H1 (cell line): ENCODE data around the gene RGS3. TPM values are rescaled to one million over a fixed set of nuclear protein-coding genes. Genes with fewer than 3 reads are reported as not detected.

ENCODE experiments used
- ASH2L ChIP-seq: fragments of 200-600, 300-600 bp; sonication (generic); IDR thresholded peaks from one replicate; pipeline ENCODE4 v1.7.1; 2017; ENCODE audit warnings: low read length
- CEBPB ChIP-seq: IDR thresholded peaks from 2 replicates; pipeline ENCODE4 v1.6.1; 2012; ENCODE audit warnings: low read depth, low read length
- GABPA ChIP-seq: IDR thresholded peaks from 2 replicates; pipeline ENCODE4 v1.6.1; 2011; ENCODE audit warnings: mild to moderate bottlenecking, low read length, moderate library complexity, borderline replicate concordance; ENCODE audit not compliant: insufficient read depth
- GTF2F1 ChIP-seq: IDR thresholded peaks from 2 replicates; pipeline ENCODE4 v1.6.1; 2012; ENCODE audit warnings: low read depth, low read length, improper control_type of control experiment, borderline replicate concordance
- POLR2A ChIP-seq, 2 experiments: IDR thresholded peaks; 1 replicate in 1 of 2; 2 replicates in 1 of 2; pipeline ENCODE4 v1.6.1; 2011; ENCODE audit warnings: low read depth in 2 of 2, low read length in 2 of 2, mild to moderate bottlenecking in 2 of 2; ENCODE audit errors: control extremely low read depth in 1 of 2
- RAD21 ChIP-seq, 2 experiments: IDR thresholded peaks in 1 of 2; conservative IDR thresholded peaks in 1 of 2; 2 replicates each; pipeline ENCODE4 v1.6.1; 2011; ENCODE audit warnings: low read depth in 2 of 2, low read length in 2 of 2, improper control_type of control experiment in 1 of 2, inconsistent platforms in 1 of 2, mild to moderate bottlenecking in 1 of 2, moderate library complexity in 1 of 2
- SIN3A ChIP-seq, 2 experiments: IDR thresholded peaks in 1 of 2; conservative IDR thresholded peaks in 1 of 2; 2 replicates each; pipeline ENCODE4 v1.6.1; 2011 to 2012; ENCODE audit warnings: low read length in 2 of 2, improper control_type of control experiment in 1 of 2, low read depth in 1 of 2, mild to moderate bottlenecking in 1 of 2
- TEAD4 ChIP-seq: IDR thresholded peaks from 2 replicates; pipeline ENCODE4 v1.6.1; 2012; ENCODE audit warnings: low read depth, low read length, inconsistent platforms, mixed read lengths
- YY1 ChIP-seq: IDR thresholded peaks from 2 replicates; pipeline ENCODE4 v1.6.1; 2011; ENCODE audit warnings: low read depth, mild to moderate bottlenecking, low read length
- polyA plus RNA-seq, 7 experiments: library from polyadenylated mRNA; depleted of rRNA in 3 of 7; stranded (reverse) in 5 of 7; unstranded in 2 of 7; fragments of >200 nt in 5 of 7; fragments of 200-250 nt in 2 of 7; gene quantifications; 1 replicate in 5 of 7; 2 replicates in 1 of 7; 4 replicates in 1 of 7; pipeline versions ENCODE4 v1.2.1 to v1.2.3, GENCODE V29; 2011 to 2013; ENCODE audit warnings: missing spikeins in 2 of 7, mixed read lengths in 2 of 7
- total RNA-seq: library from RNA; stranded (reverse); fragmentation: NEBNext Ultra II Directional; extraction: Animal tissue kit (Norgen Biotek cat#: 25700); gene quantifications from 2 replicates; pipeline ENCODE4 v1.2.1, GENCODE V29; 2021
- TF ChIP-seq, protein P1 (sequence below): fragments of 300-600 bp; sonication (generic); IDR thresholded peaks from 2 replicates; pipeline ENCODE4 v1.7.1; 2012; ENCODE audit warnings: low read length, moderate library complexity, mild to moderate bottlenecking, inconsistent platforms; ENCODE audit not compliant: insufficient replicate concordance

The RGS3 gene
- total and polyA plus RNA-seq, 2 of the 8 experiments (the other 6 are each of a cell fraction or from before 2014, with no cell fraction given): 12.6 to 18.2 TPM

DNA sequence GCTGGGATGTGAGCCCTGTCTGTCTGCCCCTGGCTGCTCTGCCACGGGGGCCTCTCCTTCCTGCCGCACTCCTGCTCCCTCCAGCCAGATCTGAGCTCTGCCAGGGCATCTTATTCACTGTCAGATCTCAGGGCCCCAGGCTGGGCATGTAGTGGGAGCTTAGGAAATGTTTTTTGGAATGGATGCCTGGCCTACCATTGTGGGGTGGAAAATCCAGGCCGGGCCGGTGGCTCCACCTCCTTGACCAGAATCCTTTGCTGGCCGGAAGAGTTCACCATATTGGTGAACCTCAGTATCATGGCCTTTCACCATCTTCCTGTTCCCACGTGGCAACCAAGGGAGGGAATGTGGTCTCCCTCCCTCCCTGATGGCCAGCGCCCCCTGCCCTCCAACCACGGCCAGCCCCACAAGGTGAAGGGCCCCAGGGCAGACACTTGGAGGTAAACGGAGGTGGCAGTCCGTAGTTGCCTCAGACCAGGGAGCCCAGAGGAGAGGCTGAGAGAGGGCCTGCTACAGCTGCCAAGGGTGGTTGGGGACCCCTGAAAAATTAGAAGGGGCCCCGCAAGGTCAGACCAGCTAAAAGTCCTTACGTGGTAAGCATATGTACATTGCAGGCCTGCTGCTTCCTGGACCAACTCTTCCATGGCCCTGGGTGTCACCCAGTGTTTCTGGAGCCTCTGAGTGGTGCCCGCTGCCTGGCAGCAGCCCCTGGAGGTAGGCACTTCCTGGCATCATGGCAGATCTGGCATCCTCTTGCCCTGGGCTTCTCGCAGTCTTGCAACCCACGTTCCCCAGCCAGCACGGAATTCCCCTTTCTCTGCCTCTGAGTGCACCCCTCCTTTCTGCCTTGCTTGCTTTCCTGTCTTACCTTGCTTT is 153.3 kb downstream of the RGS3 start (continued):
- no peak for TF ChIP-seq GABPA
- no peak for TF ChIP-seq TEAD4
- no peak for TF ChIP-seq ASH2L
- TF ChIP-seq, protein P1, sequence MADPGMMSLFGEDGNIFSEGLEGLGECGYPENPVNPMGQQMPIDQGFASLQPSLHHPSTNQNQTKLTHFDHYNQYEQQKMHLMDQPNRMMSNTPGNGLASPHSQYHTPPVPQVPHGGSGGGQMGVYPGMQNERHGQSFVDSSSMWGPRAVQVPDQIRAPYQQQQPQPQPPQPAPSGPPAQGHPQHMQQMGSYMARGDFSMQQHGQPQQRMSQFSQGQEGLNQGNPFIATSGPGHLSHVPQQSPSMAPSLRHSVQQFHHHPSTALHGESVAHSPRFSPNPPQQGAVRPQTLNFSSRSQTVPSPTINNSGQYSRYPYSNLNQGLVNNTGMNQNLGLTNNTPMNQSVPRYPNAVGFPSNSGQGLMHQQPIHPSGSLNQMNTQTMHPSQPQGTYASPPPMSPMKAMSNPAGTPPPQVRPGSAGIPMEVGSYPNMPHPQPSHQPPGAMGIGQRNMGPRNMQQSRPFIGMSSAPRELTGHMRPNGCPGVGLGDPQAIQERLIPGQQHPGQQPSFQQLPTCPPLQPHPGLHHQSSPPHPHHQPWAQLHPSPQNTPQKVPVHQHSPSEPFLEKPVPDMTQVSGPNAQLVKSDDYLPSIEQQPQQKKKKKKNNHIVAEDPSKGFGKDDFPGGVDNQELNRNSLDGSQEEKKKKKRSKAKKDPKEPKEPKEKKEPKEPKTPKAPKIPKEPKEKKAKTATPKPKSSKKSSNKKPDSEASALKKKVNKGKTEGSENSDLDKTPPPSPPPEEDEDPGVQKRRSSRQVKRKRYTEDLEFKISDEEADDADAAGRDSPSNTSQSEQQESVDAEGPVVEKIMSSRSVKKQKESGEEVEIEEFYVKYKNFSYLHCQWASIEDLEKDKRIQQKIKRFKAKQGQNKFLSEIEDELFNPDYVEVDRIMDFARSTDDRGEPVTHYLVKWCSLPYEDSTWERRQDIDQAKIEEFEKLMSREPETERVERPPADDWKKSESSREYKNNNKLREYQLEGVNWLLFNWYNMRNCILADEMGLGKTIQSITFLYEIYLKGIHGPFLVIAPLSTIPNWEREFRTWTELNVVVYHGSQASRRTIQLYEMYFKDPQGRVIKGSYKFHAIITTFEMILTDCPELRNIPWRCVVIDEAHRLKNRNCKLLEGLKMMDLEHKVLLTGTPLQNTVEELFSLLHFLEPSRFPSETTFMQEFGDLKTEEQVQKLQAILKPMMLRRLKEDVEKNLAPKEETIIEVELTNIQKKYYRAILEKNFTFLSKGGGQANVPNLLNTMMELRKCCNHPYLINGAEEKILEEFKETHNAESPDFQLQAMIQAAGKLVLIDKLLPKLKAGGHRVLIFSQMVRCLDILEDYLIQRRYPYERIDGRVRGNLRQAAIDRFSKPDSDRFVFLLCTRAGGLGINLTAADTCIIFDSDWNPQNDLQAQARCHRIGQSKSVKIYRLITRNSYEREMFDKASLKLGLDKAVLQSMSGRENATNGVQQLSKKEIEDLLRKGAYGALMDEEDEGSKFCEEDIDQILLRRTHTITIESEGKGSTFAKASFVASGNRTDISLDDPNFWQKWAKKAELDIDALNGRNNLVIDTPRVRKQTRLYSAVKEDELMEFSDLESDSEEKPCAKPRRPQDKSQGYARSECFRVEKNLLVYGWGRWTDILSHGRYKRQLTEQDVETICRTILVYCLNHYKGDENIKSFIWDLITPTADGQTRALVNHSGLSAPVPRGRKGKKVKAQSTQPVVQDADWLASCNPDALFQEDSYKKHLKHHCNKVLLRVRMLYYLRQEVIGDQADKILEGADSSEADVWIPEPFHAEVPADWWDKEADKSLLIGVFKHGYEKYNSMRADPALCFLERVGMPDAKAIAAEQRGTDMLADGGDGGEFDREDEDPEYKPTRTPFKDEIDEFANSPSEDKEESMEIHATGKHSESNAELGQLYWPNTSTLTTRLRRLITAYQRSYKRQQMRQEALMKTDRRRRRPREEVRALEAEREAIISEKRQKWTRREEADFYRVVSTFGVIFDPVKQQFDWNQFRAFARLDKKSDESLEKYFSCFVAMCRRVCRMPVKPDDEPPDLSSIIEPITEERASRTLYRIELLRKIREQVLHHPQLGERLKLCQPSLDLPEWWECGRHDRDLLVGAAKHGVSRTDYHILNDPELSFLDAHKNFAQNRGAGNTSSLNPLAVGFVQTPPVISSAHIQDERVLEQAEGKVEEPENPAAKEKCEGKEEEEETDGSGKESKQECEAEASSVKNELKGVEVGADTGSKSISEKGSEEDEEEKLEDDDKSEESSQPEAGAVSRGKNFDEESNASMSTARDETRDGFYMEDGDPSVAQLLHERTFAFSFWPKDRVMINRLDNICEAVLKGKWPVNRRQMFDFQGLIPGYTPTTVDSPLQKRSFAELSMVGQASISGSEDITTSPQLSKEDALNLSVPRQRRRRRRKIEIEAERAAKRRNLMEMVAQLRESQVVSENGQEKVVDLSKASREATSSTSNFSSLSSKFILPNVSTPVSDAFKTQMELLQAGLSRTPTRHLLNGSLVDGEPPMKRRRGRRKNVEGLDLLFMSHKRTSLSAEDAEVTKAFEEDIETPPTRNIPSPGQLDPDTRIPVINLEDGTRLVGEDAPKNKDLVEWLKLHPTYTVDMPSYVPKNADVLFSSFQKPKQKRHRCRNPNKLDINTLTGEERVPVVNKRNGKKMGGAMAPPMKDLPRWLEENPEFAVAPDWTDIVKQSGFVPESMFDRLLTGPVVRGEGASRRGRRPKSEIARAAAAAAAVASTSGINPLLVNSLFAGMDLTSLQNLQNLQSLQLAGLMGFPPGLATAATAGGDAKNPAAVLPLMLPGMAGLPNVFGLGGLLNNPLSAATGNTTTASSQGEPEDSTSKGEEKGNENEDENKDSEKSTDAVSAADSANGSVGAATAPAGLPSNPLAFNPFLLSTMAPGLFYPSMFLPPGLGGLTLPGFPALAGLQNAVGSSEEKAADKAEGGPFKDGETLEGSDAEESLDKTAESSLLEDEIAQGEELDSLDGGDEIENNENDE: no peak
- TF ChIP-seq CEBPB: no peak
- no peak for TF ChIP-seq POLR2A (IDR thresholded peaks at IDR 0.05; ENCODE audit: control extremely low read depth in 1 of 2, low read depth in 2 of 2, low read length in 2 of 2)
- no peak for TF ChIP-seq YY1
- no peak for TF ChIP-seq GTF2F1
- TF ChIP-seq SIN3A (conservative IDR thresholded peaks at IDR 0.05 in 1 of 2, IDR thresholded peaks at IDR 0.05 in 1 of 2; ENCODE audit: low read depth in 1 of 2, low read length in 2 of 2): no peak
- peak in 1 of 2 experiments; percentile 32; a peak in 1 of 4 replicates for TF ChIP-seq RAD21 (IDR thresholded peaks at IDR 0.05 in 1 of 2, conservative IDR thresholded peaks at IDR 0.05 in 1 of 2; ENCODE audit: low read depth in 2 of 2, low read length in 2 of 2)
